IMR-90 (cell line): ENCODE data around the gene SASH3. TPM values are rescaled to one million over a fixed set of nuclear protein-coding genes. Genes with fewer than 3 reads are reported as not detected.

Experiments
- ATAC-seq: fragments of 200-7000 bp; cut with Tn5 transposase; 2 replicates; pipeline ENCODE4 v1.9.1; 2020; ENCODE audit warnings: low read depth, mild to moderate bottlenecking, moderate library complexity
- BruUV-seq: library from RNA; stranded (reverse); fragments of 400-500 nt; replicated peaks from 2 replicates; lab custom pipeline; 2021; lab: Mats Ljungman, UMichigan
- CTCF ChIA-PET: fragments of 300-600 bp; formaldehyde crosslinking; extraction: SDS; loops from one replicate; lab custom pipeline; 2021; ENCODE audit warnings: antibody characterized with exemption; lab: Yijun Ruan, JAX
- POLR2A ChIA-PET: fragments of 300-600 bp; sonication (Branson Sonifier 250); formaldehyde crosslinking; loops from one replicate; lab custom pipeline; 2022; ENCODE audit warnings: antibody characterized with exemption; ENCODE audit not compliant: unreplicated experiment; lab: Charles Lee
- DNase-seq: peaks from one replicate; pipeline ENCODE4 v3.0.0; 2013
- H2AFZ ChIP-seq: replicated peaks from 2 replicates; pipeline ENCODE3; 2013; ENCODE audit warnings: low read length, mild to moderate bottlenecking; ENCODE audit not compliant: poor library complexity
- H2AK5ac ChIP-seq: 2 replicates; pipeline ENCODE4 v1.6.1; 2013; ENCODE audit warnings: low read depth, low read length, inconsistent platforms
- H2AK9ac ChIP-seq: replicated peaks from 2 replicates; pipeline ENCODE3; 2013; ENCODE audit warnings: mild to moderate bottlenecking, low read depth, low read length, moderate library complexity; ENCODE audit not compliant: poor library complexity
- H2BK120ac ChIP-seq: 2 replicates; pipeline ENCODE4 v1.6.1; 2013; ENCODE audit warnings: low read depth, low read length, inconsistent platforms
- H2BK15ac ChIP-seq: 3 replicates; pipeline ENCODE4 v1.6.1; 2013; ENCODE audit warnings: low read depth, low read length, inconsistent platforms
- H2BK20ac ChIP-seq: 2 replicates; pipeline ENCODE4 v1.6.1; 2013; ENCODE audit warnings: low read depth, mild to moderate bottlenecking, inconsistent platforms, low read length, moderate library complexity
- H2BK5ac ChIP-seq: 2 replicates; pipeline ENCODE4 v1.6.1; 2013; ENCODE audit warnings: mild to moderate bottlenecking, low read depth, low read length, inconsistent platforms; ENCODE audit not compliant: poor library complexity, severe bottlenecking
- H3K14ac ChIP-seq: replicated peaks from 2 replicates; pipeline ENCODE4 v1.6.1; 2013; ENCODE audit warnings: low read depth, low read length, inconsistent platforms
- H3K18ac ChIP-seq: 2 replicates; pipeline ENCODE4 v1.6.1; 2013; ENCODE audit warnings: low read depth, low read length, control low read depth
- H3K23ac ChIP-seq: 2 replicates; pipeline ENCODE4 v1.6.1; 2013; ENCODE audit warnings: low read depth, low read length, inconsistent platforms
- H3K27ac ChIP-seq: 2 replicates; pipeline ENCODE4 v1.5.1; 2013; ENCODE audit warnings: mild to moderate bottlenecking, control low read depth, low read length; ENCODE audit not compliant: insufficient read depth
- H3K27me3 ChIP-seq: 2 replicates; pipeline ENCODE4 v1.6.1; 2013; ENCODE audit warnings: low read length; ENCODE audit not compliant: control insufficient read depth, insufficient read depth
- H3K36me3 ChIP-seq: 2 replicates; pipeline ENCODE4 v1.6.1; 2013; ENCODE audit warnings: low read length, mixed read lengths; ENCODE audit not compliant: control insufficient read depth, insufficient read depth
- H3K4ac ChIP-seq: 2 replicates; pipeline ENCODE4 v1.6.1; 2013; ENCODE audit warnings: low read depth, low read length, inconsistent platforms
- H3K4me1 ChIP-seq: 2 replicates; pipeline ENCODE4 v1.6.1; 2013; ENCODE audit warnings: low read length, mixed read lengths; ENCODE audit not compliant: control insufficient read depth, insufficient read depth
- H3K4me2 ChIP-seq: 2 replicates; pipeline ENCODE4 v1.6.1; 2013; ENCODE audit warnings: low read depth, mild to moderate bottlenecking, control low read depth, low read length, moderate library complexity
- H3K4me3 ChIP-seq: 2 replicates; pipeline ENCODE4 v1.5.1; 2013; ENCODE audit warnings: low read depth, mild to moderate bottlenecking, control low read depth, low read length, moderate library complexity; ENCODE audit not compliant: insufficient read depth
- H3K56ac ChIP-seq: 2 replicates; pipeline ENCODE4 v1.6.1; 2013; ENCODE audit warnings: low read length, inconsistent platforms; ENCODE audit not compliant: insufficient read depth; ENCODE audit errors: extremely low read depth
- H3K79me1 ChIP-seq, 2 experiments: 2 replicates each; pipeline ENCODE4 v1.6.1; 2013; ENCODE audit warnings: low read length in 2 of 2, inconsistent platforms in 1 of 2, low read depth in 1 of 2
- H3K9ac ChIP-seq: 2 replicates; pipeline ENCODE4 v1.6.1; 2013; ENCODE audit warnings: low read depth, low read length, control low read depth
- H3K9me1 ChIP-seq: 2 replicates; pipeline ENCODE4 v1.6.1; 2013; ENCODE audit warnings: low read length, inconsistent platforms; ENCODE audit not compliant: insufficient read depth
- H3K9me3 ChIP-seq: 2 replicates; pipeline ENCODE4 v1.6.1; 2013; ENCODE audit warnings: low read length; ENCODE audit not compliant: control insufficient read depth, insufficient read depth
- H4K20me1 ChIP-seq: 2 replicates; pipeline ENCODE4 v1.6.1; 2013; ENCODE audit warnings: low read length, inconsistent platforms; ENCODE audit not compliant: insufficient read depth
- H4K5ac ChIP-seq: 2 replicates; pipeline ENCODE4 v1.6.1; 2013; ENCODE audit warnings: mild to moderate bottlenecking, low read depth, low read length, control low read depth
- H4K8ac ChIP-seq, 2 experiments: 2 replicates each; pipeline ENCODE4 v1.6.1; 2013; ENCODE audit warnings: low read depth in 2 of 2, low read length in 2 of 2, control low read depth in 1 of 2, inconsistent platforms in 1 of 2
- H4K91ac ChIP-seq: 2 replicates; pipeline ENCODE4 v1.6.1; 2013; ENCODE audit warnings: low read depth, low read length, inconsistent platforms; ENCODE audit not compliant: insufficient read depth
- CEBPB ChIP-seq: IDR thresholded peaks from 2 replicates; pipeline ENCODE4 v1.6.1; 2012; ENCODE audit warnings: low read depth, low read length, improper control_type of control experiment
- CHD1 ChIP-seq: IDR thresholded peaks from 2 replicates; pipeline ENCODE4 v1.6.1; 2012; ENCODE audit warnings: low read depth, low read length, improper control_type of control experiment
- CTCF ChIP-seq: conservative IDR thresholded peaks from 2 replicates; pipeline ENCODE4 v1.5.1; 2012; ENCODE audit warnings: mild to moderate bottlenecking, low read depth, low read length, improper control_type of control experiment
- ELK1 ChIP-seq: fragments of 150-350 bp; IDR thresholded peaks from 2 replicates; pipeline ENCODE4 v1.6.1; 2016; ENCODE audit warnings: low read depth, mild to moderate bottlenecking, low read length, moderate library complexity, borderline replicate concordance
- FOS ChIP-seq: fragments of 150-350 bp; IDR thresholded peaks from 2 replicates; pipeline ENCODE4 v1.6.1; 2016; ENCODE audit warnings: low read depth, low read length
- MAFK ChIP-seq: IDR thresholded peaks from 2 replicates; pipeline ENCODE4 v1.6.1; 2012; ENCODE audit warnings: low read depth, low read length, improper control_type of control experiment
- MAZ ChIP-seq: IDR thresholded peaks from 2 replicates; pipeline ENCODE4 v1.6.1; 2012; ENCODE audit warnings: low read depth, mild to moderate bottlenecking, low read length, improper control_type of control experiment, moderate library complexity, borderline replicate concordance
- MXI1 ChIP-seq: IDR thresholded peaks from 2 replicates; pipeline ENCODE4 v1.6.1; 2012; ENCODE audit warnings: low read depth, mild to moderate bottlenecking, low read length, moderate library complexity, borderline replicate concordance
- NFE2L2 ChIP-seq: fragments of 150-350 bp; IDR thresholded peaks from 2 replicates; pipeline ENCODE4 v1.6.1; 2016; ENCODE audit warnings: low read depth, mild to moderate bottlenecking, low read length
- POLR2A ChIP-seq: IDR thresholded peaks from 2 replicates; pipeline ENCODE4 v1.6.1; 2012; ENCODE audit warnings: mild to moderate bottlenecking, low read depth, low read length
- RAD21 ChIP-seq: IDR thresholded peaks from 2 replicates; pipeline ENCODE4 v1.6.1; 2012; ENCODE audit warnings: low read length, improper control_type of control experiment
- RCOR1 ChIP-seq: IDR thresholded peaks from 2 replicates; pipeline ENCODE4 v1.6.1; 2012; ENCODE audit warnings: mild to moderate bottlenecking, low read length, improper control_type of control experiment; ENCODE audit not compliant: insufficient replicate concordance
- RFX5 ChIP-seq: IDR thresholded peaks from 2 replicates; pipeline ENCODE4 v1.8.0; 2012; ENCODE audit warnings: low read depth, mild to moderate bottlenecking, low read length, moderate library complexity
- SMC3 ChIP-seq: fragments of 150-350 bp; IDR thresholded peaks from 2 replicates; pipeline ENCODE4 v1.6.1; 2016; ENCODE audit warnings: low read depth, mild to moderate bottlenecking, antibody characterized with exemption, low read length, moderate library complexity
- USF2 ChIP-seq: fragments of 150-350 bp; IDR thresholded peaks from 2 replicates; pipeline ENCODE4 v1.6.1; 2017; ENCODE audit warnings: mild to moderate bottlenecking, antibody characterized with exemption, low read length, low read depth
- WGBS, 2 experiments: methylation state at CpG; one replicate each; pipeline versions ENCODE4 v1.1.5 to v1.1.7; 2013; ENCODE audit warnings: missing lambda C conversion rate in 2 of 2; ENCODE audit not compliant: insufficient read length in 1 of 2; ENCODE audit errors: extremely low coverage in 2 of 2; 5-methylcytosine and 5-hydroxymethylcytosine counted together
- dilution Hi-C: fragments of 300-500 bp; cut with HindIII; formaldehyde crosslinking; loops from one replicate; pipeline ENCODE4 v1.14.3; 2018; ENCODE audit warnings: low sequenced_read_pairs; ENCODE audit not compliant: unreplicated experiment
- in situ Hi-C: fragments of 300-500 bp; cut with MboI; formaldehyde crosslinking; loops from 3 replicates; pipeline ENCODE4 v1.14.3; 2019; ENCODE audit warnings: low sequenced_read_pairs, inconsistent platforms, mixed read lengths
- intact Hi-C: fragments of 100-400 bp; cut with micrococcal nuclease; formaldehyde crosslinking; loops from 2 replicates; pipeline ENCODE4 v1.10.0; 2022
- polyA plus RNA-seq, 3 experiments: library from polyadenylated mRNA; depleted of rRNA; stranded (reverse); fragments of >200 nt; gene quantifications; 2 replicates each; pipeline ENCODE4 v1.2.3, GENCODE V29; 2012; ENCODE audit warnings: low replicate concordance in 1 of 3
- total RNA-seq: library from RNA; depleted of rRNA; stranded (reverse); fragments of >200 nt; gene quantifications from 2 replicates; pipeline ENCODE4 v1.2.3, GENCODE V29; 2012

Gene SASH3
- total and polyA plus RNA-seq, 2 of the 4 experiments (the other 2 are of a cell fraction) = not detected

- WGBS, 2 experiments = 50% methylated on average over 1 of the region's 9 CpGs; no CpG with 5 or more reads in 1 of the 2 experiments
- H4K8ac ChIP-seq = no peak overlapping the region
Measured at GRCh38 chrX:129790808-129791207, 11.1 kb downstream of the SASH3 start.

More at GRCh38 chrX:129790808-129791207, 11.1 kb downstream of the SASH3 start:
- in situ Hi-C loops (no loop called here), intact Hi-C loops (no loop called here), dilution Hi-C loops (no loop called here)
- H4K91ac ChIP-seq = no peak overlapping the region
- H3K14ac ChIP-seq = no peak overlapping the region
- H3K4me3 ChIP-seq = no peak overlapping the region
- H4K20me1 ChIP-seq = no peaks in the 10 kb centered on the region; the same call in 1 of the 2 replicates
- H3K9me1 ChIP-seq = no peaks in the 10 kb centered on the region
- no peak overlapping the region for H3K18ac ChIP-seq
- H2BK120ac ChIP-seq = no peak overlapping the region
- H2BK5ac ChIP-seq = no peak overlapping the region
- H3K4me2 ChIP-seq = no peak overlapping the region
- TF ChIP-seq SMC3 (no peak), MAZ (no peak), RCOR1 (no peak), MAFK (no peak), CHD1 (no peak), MXI1 (no peak), POLR2A (no peak), ELK1 (no peak), CEBPB (no peak), RFX5 (no peak), RAD21 (no peak), NFE2L2 (no peak), CTCF (no peak), FOS (no peak), USF2 (no peak)
- H2AK9ac ChIP-seq = no peak overlapping the region
- H3K27me3 ChIP-seq = peaks cover 1% of the 10 kb centered on the region; the same call in 1 of the 2 replicates
- no peak overlapping the region for H2BK20ac ChIP-seq
- ATAC-seq = no peak
- BruUV-seq = no TSS peak
- DNase-seq = no peak
- no peaks in the 10 kb centered on the region for H3K36me3 ChIP-seq
- H2BK15ac ChIP-seq = no peak overlapping the region
- no peaks in the 10 kb centered on the region for H3K79me1 ChIP-seq
- H3K9ac ChIP-seq = no peak overlapping the region
- H4K5ac ChIP-seq = no peak overlapping the region
- H3K4me1 ChIP-seq = no peaks in the 10 kb centered on the region
- CTCF ChIA-PET = no interaction called here
- H3K56ac ChIP-seq = no peak overlapping the region
- no peak overlapping the region for H3K4ac ChIP-seq
- H3K23ac ChIP-seq = no peak overlapping the region
- no peak overlapping the region for H2AK5ac ChIP-seq
- POLR2A ChIA-PET = no interaction called here
- no peak overlapping the region for H3K27ac ChIP-seq
- H2AFZ ChIP-seq = no peak overlapping the region
- H3K9me3 ChIP-seq = no peaks in the 10 kb centered on the region
